Measurements from ENCODE around the gene CA14. TPM values are rescaled to one million over a fixed set of nuclear protein-coding genes. Genes with fewer than 3 reads are reported as not detected.

The CA14 gene
- total RNA-seq, 1 experiment from 2014 or later, result 2.0 TPM

- no peaks in the 10 kb centered on the region for H3K27me3 ChIP-seq (replicated peaks; ENCODE audit: insufficient read depth, low read depth, low read length, poor library complexity)
- CTCF ChIA-PET, result interaction anchor here (0.6 to 1.3 kb wide), 5 partner anchors 9 to 26 kb away, joined by 3 to 24 read pairs (median 5); partner anchors contain the start of genes APH1A, C1orf54 and CA14
- peak; percentile 99 for DNase-seq (ENCODE audit: low spot score)
- no peaks in the 10 kb centered on the region for H3K9me3 ChIP-seq (ENCODE audit: low read depth, low read length, poor library complexity, severe bottlenecking)
- BruUV-seq (replicated peaks), result TSS peak; percentile 83
- peaks cover 19% of the 10 kb centered on the region for H3K4me1 ChIP-seq (ENCODE audit: insufficient read depth, low read length, poor library complexity, severe bottlenecking)
- H3K36me3 ChIP-seq (ENCODE audit: insufficient read depth, low read length, poor library complexity, severe bottlenecking), result no peaks in the 10 kb centered on the region
- peak within 1 kb of the TSS; percentile 21 for H3K27ac ChIP-seq (ENCODE audit: low read depth, low read length, poor library complexity, severe bottlenecking)
- POLR2A ChIA-PET (ENCODE audit: low non-redundant PET), result no interaction called here
- no peak for TF ChIP-seq CTCF (conservative IDR thresholded peaks at IDR 0.05; ENCODE audit: low read depth, low read length)
- no peak for TF ChIP-seq EZH2 (IDR thresholded peaks at IDR 0.05; ENCODE audit: borderline replicate concordance, low read depth, low read length, poor library complexity, severe bottlenecking)
- H3K4me3 ChIP-seq (ENCODE audit: low read depth, low read length, poor library complexity, severe bottlenecking), result peak within 1 kb of the TSS; percentile 43
- intact Hi-C loops (cut with micrococcal nuclease; ENCODE audit: unreplicated experiment), result loop anchor here (1.0 kb wide), 2 partner anchors 12 to 26 kb away; no protein-coding TSS in a partner anchor
Measured at GRCh38 chr1:150281758-150282557, 24.4 kb downstream of the CA14 start, which contains the start of gene CIART. TSS of gene CIART (plus strand) at chr1:150282554. CDS start at chr1:150283268, 714 bp downstream.

GRCh38 chr1:150282558-150282958 is 25.0 kb downstream of the CA14 start:
- Histone ChIP-seq H3K27ac (ENCODE audit: low read depth, low read length, poor library complexity, severe bottlenecking) (no peak overlapping the region), H3K4me1 (ENCODE audit: insufficient read depth, low read length, poor library complexity, severe bottlenecking) (peaks cover 19% of the 10 kb centered on the region), H3K9me3 (ENCODE audit: low read depth, low read length, poor library complexity, severe bottlenecking) (no peaks in the 10 kb centered on the region), H3K27me3 (replicated peaks; ENCODE audit: insufficient read depth, low read depth, low read length, poor library complexity) (no peaks in the 10 kb centered on the region), H3K36me3 (ENCODE audit: insufficient read depth, low read length, poor library complexity, severe bottlenecking) (no peaks in the 10 kb centered on the region), H3K4me3 (ENCODE audit: low read depth, low read length, poor library complexity, severe bottlenecking) (peak overlapping the region; percentile 43)
- DNase-seq (ENCODE audit: low spot score), result no peak
- TF ChIP-seq CTCF (conservative IDR thresholded peaks at IDR 0.05; ENCODE audit: low read depth, low read length) (no peak), EZH2 (IDR thresholded peaks at IDR 0.05; ENCODE audit: borderline replicate concordance, low read depth, low read length, poor library complexity, severe bottlenecking) (no peak)
- intact Hi-C loops (cut with micrococcal nuclease; ENCODE audit: unreplicated experiment), result loop anchor here (1.0 kb wide), 1 partner anchor 12 kb away; no protein-coding TSS in a partner anchor
- CTCF ChIA-PET, result interaction anchor here (0.6 kb wide), 1 partner anchor 26 kb away, joined by 3 read pairs; no protein-coding TSS in a partner anchor
- BruUV-seq (replicated peaks), result TSS peak; percentile 23
- POLR2A ChIA-PET (ENCODE audit: low non-redundant PET), result no interaction called here

- ChIA-PET POLR2A (ENCODE audit: low non-redundant PET) (no interaction called here), CTCF (no interaction called here)
- H3K4me3 ChIP-seq (ENCODE audit: low read depth, low read length, poor library complexity, severe bottlenecking), result peak overlapping the region; percentile 43
- TF ChIP-seq EZH2 (IDR thresholded peaks at IDR 0.05; ENCODE audit: borderline replicate concordance, low read depth, low read length, poor library complexity, severe bottlenecking) (no peak), CTCF (conservative IDR thresholded peaks at IDR 0.05; ENCODE audit: low read depth, low read length) (no peak)
- no peaks in the 10 kb centered on the region for H3K27me3 ChIP-seq (replicated peaks; ENCODE audit: insufficient read depth, low read depth, low read length, poor library complexity)
- intact Hi-C loops (cut with micrococcal nuclease; ENCODE audit: unreplicated experiment), result no loop called here
- no TSS peak for BruUV-seq (replicated peaks)
- no peaks in the 10 kb centered on the region for H3K9me3 ChIP-seq (ENCODE audit: low read depth, low read length, poor library complexity, severe bottlenecking)
- H3K27ac ChIP-seq (ENCODE audit: low read depth, low read length, poor library complexity, severe bottlenecking), result no peak overlapping the region
- H3K36me3 ChIP-seq (ENCODE audit: insufficient read depth, low read length, poor library complexity, severe bottlenecking), result no peaks in the 10 kb centered on the region
- H3K4me1 ChIP-seq (ENCODE audit: insufficient read depth, low read length, poor library complexity, severe bottlenecking), result peaks cover 19% of the 10 kb centered on the region
- no peak for DNase-seq (ENCODE audit: low spot score)
Measured at GRCh38 chr1:150283260-150283659, 25.7 kb downstream of the CA14 start.

All from A673 (cell line).